BJ (cell line): Measurements from ENCODE around the gene ZDBF2. TPM values are rescaled to one million over a fixed set of nuclear protein-coding genes. Genes with fewer than 3 reads are reported as not detected.
"Not testable (repeated sequence)": the region's sequence is repeated elsewhere in the genome, so short reads cannot be mapped to it uniquely, and the experiment has no call there.

Experiments
- CTCF ChIA-PET: fragments of 350-600 bp; formaldehyde crosslinking; extraction: SDS; loops from one replicate; lab custom pipeline; 2021; ENCODE audit warnings: antibody characterized with exemption, inconsistent platforms; lab: Yijun Ruan, JAX
- POLR2A ChIA-PET: fragments of 300-600 bp; sonication (Branson Sonifier 250); formaldehyde crosslinking; extraction: SDS; loops from one replicate; lab custom pipeline; 2021; ENCODE audit warnings: antibody characterized with exemption; lab: Charles Lee
- DNase-seq: peaks from one replicate; pipeline ENCODE4 v3.0.0-alpha.2; 2011; ENCODE audit warnings: low read depth
- H3K27me3 ChIP-seq: 2 replicates; pipeline ENCODE4 v1.6.0; 2011; ENCODE audit warnings: low read length; ENCODE audit not compliant: control insufficient read depth, insufficient read depth
- H3K36me3 ChIP-seq: 2 replicates; pipeline ENCODE4 v1.5.1; 2011; ENCODE audit warnings: low read length; ENCODE audit not compliant: control insufficient read depth, insufficient read depth
- H3K4me3 ChIP-seq: 2 replicates; pipeline ENCODE4 v1.5.1; 2011; ENCODE audit warnings: low read depth, mild to moderate bottlenecking, control low read depth, low read length
- polyA plus RNA-seq: library from polyadenylated mRNA; depleted of rRNA; stranded (reverse); fragments of >200 nt; gene quantifications from 2 replicates; pipeline ENCODE4 v1.2.3, GENCODE V29; 2011; rRNA removed
- small RNA-seq: library from RNA; depleted of rRNA; stranded (forward); fragments of <200 nt; gene quantifications from one replicate; pipeline ENCODE3, GENCODE V24; 2012; ENCODE audit warnings: low replicate concordance, low read depth; ENCODE audit not compliant: insufficient read length
- TF ChIP-seq, protein P1 (sequence below): IDR thresholded peaks from 2 replicates; pipeline ENCODE4 v1.5.1; 2011; ENCODE audit warnings: low read depth, mild to moderate bottlenecking, control low read depth, inconsistent platforms, low read length, moderate library complexity; ENCODE audit not compliant: insufficient read depth

ZDBF2 gene
- polyA plus RNA-seq, 1 experiment, result 2.5 TPM

DNA sequence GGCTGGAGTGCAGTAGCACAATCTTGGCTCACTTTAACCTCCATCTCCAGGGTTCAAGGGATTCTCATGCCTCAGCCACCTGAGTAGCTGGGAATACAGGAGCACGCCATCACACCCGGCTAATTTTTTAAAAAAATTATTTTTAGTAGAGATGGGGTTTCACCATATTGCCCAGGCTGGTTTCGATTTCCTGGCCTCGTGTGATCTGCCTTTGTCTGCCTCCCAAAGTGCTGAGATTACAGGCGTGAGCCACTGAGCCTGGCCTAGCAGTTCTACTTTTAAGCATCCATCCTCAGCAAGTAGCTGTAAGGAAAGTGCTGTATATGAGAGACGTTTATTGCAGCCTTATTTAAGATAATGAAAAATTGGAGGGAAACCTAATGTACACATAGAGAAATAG is 79.7 kb downstream of the ZDBF2 start:
- Histone ChIP-seq H3K27me3 (no peaks in the 10 kb centered on the region), H3K36me3 (no peaks in the 10 kb centered on the region), H3K4me3 (no peak overlapping the region)
- POLR2A ChIA-PET, result no interaction called here
- TF ChIP-seq, protein P1, sequence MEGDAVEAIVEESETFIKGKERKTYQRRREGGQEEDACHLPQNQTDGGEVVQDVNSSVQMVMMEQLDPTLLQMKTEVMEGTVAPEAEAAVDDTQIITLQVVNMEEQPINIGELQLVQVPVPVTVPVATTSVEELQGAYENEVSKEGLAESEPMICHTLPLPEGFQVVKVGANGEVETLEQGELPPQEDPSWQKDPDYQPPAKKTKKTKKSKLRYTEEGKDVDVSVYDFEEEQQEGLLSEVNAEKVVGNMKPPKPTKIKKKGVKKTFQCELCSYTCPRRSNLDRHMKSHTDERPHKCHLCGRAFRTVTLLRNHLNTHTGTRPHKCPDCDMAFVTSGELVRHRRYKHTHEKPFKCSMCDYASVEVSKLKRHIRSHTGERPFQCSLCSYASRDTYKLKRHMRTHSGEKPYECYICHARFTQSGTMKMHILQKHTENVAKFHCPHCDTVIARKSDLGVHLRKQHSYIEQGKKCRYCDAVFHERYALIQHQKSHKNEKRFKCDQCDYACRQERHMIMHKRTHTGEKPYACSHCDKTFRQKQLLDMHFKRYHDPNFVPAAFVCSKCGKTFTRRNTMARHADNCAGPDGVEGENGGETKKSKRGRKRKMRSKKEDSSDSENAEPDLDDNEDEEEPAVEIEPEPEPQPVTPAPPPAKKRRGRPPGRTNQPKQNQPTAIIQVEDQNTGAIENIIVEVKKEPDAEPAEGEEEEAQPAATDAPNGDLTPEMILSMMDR, result no peak
- DNase-seq, result no peak
- CTCF ChIA-PET, result no interaction called here

DNA sequence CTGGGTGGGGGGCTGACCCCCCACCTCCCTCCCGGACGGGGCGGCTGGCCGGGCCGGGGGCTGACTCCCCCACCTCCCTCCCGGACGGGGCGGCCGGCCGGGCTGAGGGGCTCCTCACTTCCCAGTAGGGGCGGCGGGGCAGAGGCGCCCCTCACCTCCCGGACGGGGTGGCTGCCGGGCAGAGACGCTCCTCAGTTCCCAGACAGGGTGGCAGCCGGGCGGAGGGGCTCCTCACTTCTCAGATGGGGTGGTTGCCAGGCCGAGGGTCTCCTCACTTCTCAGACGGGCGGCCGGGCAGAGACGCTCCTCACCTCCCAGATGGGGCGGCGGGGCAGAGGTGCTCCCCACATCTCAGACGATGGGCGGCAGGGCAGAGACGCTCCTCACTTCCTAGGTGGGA is 82.4 kb downstream of the ZDBF2 start:
- DNase-seq, CTCF ChIA-PET, POLR2A ChIA-PET, H3K4me3 ChIP-seq, H3K27me3 ChIP-seq, H3K36me3 ChIP-seq: not testable (repeated sequence)

DNA sequence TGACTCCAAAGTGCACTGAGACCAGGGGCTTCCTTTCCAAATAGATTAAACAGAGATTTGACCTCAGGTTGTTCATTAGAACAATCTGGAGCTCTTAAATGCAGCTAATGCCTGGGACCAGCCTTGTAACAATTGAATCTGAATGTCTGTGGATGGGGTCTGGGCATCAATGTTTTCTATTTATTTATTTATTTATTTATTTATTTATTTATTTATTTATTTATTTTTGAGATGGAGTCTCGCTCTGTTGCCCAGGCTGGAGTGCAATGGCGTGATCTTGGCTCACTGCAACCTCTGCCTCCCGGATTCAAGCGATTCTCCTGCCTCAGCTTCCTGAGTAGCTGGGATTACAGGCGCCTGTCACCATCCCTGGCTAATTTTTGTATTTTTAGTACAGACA is 86.4 kb downstream of the ZDBF2 start:
- H3K4me3 ChIP-seq, H3K36me3 ChIP-seq, H3K27me3 ChIP-seq, DNase-seq, POLR2A ChIA-PET: not testable (repeated sequence)
- CTCF ChIA-PET, result interaction anchor here (1.4 kb wide), 1 partner anchor 18 kb away, joined by 4 read pairs; no protein-coding TSS in a partner anchor

DNA sequence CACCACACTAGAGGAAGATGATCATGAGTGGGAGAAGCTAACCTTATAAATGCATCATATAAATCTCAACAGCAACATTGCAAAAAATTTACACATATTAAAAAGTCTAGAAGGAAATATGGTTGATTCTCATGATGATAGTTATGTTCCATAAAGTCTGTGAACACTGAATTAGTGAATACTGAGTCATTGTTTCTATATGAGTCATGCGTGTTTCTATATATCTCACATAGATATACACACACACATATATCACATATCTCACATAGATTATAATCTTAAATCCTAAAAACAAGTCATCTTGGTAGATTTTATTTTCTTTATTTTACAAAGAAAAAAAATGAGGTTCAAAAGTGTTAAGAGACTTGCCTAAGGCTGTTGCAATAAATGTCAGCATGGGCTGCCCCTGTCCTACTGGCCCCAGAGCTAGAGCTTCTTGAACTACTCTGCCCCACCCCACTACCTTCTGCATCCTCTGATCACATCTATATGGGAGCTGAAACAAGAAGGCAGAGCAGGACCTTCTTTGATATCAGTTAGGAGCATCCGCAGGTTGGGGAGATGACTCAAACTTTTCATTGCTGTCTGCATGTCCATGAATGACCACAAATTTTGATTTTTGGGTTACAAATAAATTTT is 87.1 kb downstream of the ZDBF2 start:
- CTCF ChIA-PET, result interaction anchor here (1.4 kb wide), 1 partner anchor 18 kb away, joined by 4 read pairs; no protein-coding TSS in a partner anchor
- Histone ChIP-seq H3K36me3 (no peaks in the 10 kb centered on the region), H3K27me3 (no peaks in the 10 kb centered on the region), H3K4me3 (no peak overlapping the region)
- no peak for DNase-seq
- POLR2A ChIA-PET, result no interaction called here
- TF ChIP-seq, protein P1, result no peak

Small RNAs within 50 kb of the gene (small RNA-seq; reads per million reads assigned to genes)
- not detected for gene HMGN1P6
- gene RN7SKP260, result not detected

Other genes starting within 250 kb of the ZDBF2 start
- gene INO80D, start 188.5 kb upstream of the ZDBF2 start, polyA plus RNA-seq, result 3.3 and 3.6 TPM in 2 replicates
- gene NDUFS1, start 115.2 kb upstream of the ZDBF2 start, polyA plus RNA-seq, result 79.9 and 101 TPM in 2 replicates
- gene EEF1B2, start 114.8 kb upstream of the ZDBF2 start, polyA plus RNA-seq, result 720 and 966 TPM in 2 replicates
- gene ADAM23, start 168.9 kb downstream of the ZDBF2 start, polyA plus RNA-seq, result 1.3 and 1.7 TPM in 2 replicates